Activated naive CD4-positive, alpha-beta T cell treated with anti-CD3 and anti-CD28 coated beads, Interleukin-2, amount 50 U/mL, for 24 hours (primary cell): ENCODE results near the gene TTLL13.

Experiments
- H3K27ac Mint-ChIP-seq: one replicate; pipeline ENCODE4 v1.8.0; 2021; ENCODE audit warnings: mild to moderate bottlenecking, mixed read lengths
- H3K27me3 Mint-ChIP-seq: one replicate; pipeline ENCODE4 v1.8.0; 2021; ENCODE audit warnings: mixed read lengths
- H3K36me3 Mint-ChIP-seq: one replicate; pipeline ENCODE4 v1.8.0; 2021; ENCODE audit warnings: mixed read lengths
- H3K4me1 Mint-ChIP-seq: one replicate; pipeline ENCODE4 v1.8.0; 2021; ENCODE audit warnings: mixed read lengths
- H3K4me3 Mint-ChIP-seq: one replicate; pipeline ENCODE4 v1.8.0; 2021; ENCODE audit warnings: mild to moderate bottlenecking, mixed read lengths
- H3K9me3 Mint-ChIP-seq: one replicate; pipeline ENCODE4 v1.8.0; 2021; ENCODE audit warnings: mixed read lengths

The TTLL13 gene, protein sequence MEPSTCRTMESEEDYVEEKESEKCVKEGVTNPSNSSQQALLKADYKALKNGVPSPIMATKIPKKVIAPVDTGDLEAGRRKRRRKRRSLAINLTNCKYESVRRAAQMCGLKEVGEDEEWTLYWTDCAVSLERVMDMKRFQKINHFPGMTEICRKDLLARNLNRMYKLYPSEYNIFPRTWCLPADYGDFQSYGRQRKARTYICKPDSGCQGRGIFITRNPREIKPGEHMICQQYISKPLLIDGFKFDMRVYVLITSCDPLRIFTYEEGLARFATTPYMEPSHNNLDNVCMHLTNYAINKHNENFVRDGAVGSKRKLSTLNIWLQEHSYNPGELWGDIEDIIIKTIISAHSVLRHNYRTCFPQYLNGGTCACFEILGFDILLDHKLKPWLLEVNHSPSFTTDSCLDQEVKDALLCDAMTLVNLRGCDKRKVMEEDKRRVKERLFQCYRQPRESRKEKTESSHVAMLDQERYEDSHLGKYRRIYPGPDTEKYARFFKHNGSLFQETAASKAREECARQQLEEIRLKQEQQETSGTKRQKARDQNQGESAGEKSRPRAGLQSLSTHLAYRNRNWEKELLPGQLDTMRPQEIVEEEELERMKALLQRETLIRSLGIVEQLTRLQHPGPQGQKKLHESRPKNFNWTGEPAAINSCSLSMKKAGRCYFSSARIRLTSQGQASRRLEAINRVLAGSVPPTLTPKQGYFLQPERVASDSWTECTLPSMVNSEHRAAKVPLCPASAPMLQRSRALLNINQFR

GRCh38 chr15:90249203-90249863 lies at the start of gene TTLL13:
TSS of gene TTLL13 (plus strand) at chr15:90249556. CDS start at chr15:90250631, 1,075 bp downstream.
- Mint-ChIP-seq H3K4me1 (peaks cover 19% of the 10 kb centered on the region), H3K36me3 (no peaks in the 10 kb centered on the region), H3K27me3 (no peaks in the 10 kb centered on the region), H3K9me3 (no peaks in the 10 kb centered on the region), H3K27ac (no peak within 1 kb of the TSS), H3K4me3 (peak within 1 kb of the TSS; percentile 85)

GRCh38 chr15:90200534-90201129 lies 48.7 kb upstream of the TTLL13 start:
- Mint-ChIP-seq H3K36me3 (no peaks in the 10 kb centered on the region), H3K4me3 (peak overlapping the region; percentile 88), H3K4me1 (peaks cover 21% of the 10 kb centered on the region), H3K9me3 (no peaks in the 10 kb centered on the region), H3K27me3 (no peaks in the 10 kb centered on the region), H3K27ac (peak overlapping the region; percentile 84)

- Mint-ChIP-seq H3K4me3 (peak within 1 kb of the TSS; percentile 88), H3K27ac (peak within 1 kb of the TSS; percentile 84), H3K9me3 (no peaks in the 10 kb centered on the region), H3K27me3 (no peaks in the 10 kb centered on the region), H3K4me1 (peaks cover 21% of the 10 kb centered on the region), H3K36me3 (no peaks in the 10 kb centered on the region)
Measured at GRCh38 chr15:90201130-90201943, 48.0 kb upstream of the TTLL13 start, which contains the start of gene SEMA4B. TSS of gene SEMA4B (plus strand) at chr15:90201330. CDS start at chr15:90201579, 249 bp downstream.

DNA sequence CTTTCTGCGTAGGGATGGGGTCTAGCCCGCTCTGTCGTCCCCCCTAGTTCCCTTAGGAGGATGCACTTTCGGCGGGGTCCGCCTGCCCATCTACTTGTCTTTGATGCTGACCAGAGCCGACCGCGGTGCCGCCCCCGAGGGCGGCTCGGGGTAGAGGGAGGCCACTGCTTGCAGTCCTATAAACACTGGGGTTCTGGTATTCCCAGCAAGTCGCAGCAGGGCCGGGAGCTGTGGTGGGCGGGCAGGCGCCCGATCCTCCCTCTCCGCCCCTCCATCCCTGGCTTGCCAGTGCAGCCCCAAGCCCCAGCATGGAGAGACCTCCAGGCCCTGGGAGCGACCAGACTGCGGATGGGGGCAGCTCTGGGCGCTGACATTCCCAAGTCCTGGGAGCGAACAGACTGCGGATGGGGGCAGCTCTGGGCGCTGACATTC lies 47.4 kb upstream of the TTLL13 start:
- no peak overlapping the region for H3K27ac Mint-ChIP-seq
- no peaks in the 10 kb centered on the region for H3K9me3 Mint-ChIP-seq
- no peaks in the 10 kb centered on the region for H3K27me3 Mint-ChIP-seq
- peaks cover 21% of the 10 kb centered on the region for H3K4me1 Mint-ChIP-seq
- H3K36me3 Mint-ChIP-seq: no peaks in the 10 kb centered on the region
- H3K4me3 Mint-ChIP-seq: peak overlapping the region; percentile 76

GRCh38 chr15:90202929-90203328 lies 46.4 kb upstream of the TTLL13 start:
- Mint-ChIP-seq H3K4me1 (peaks cover 21% of the 10 kb centered on the region), H3K9me3 (no peaks in the 10 kb centered on the region)

DNA sequence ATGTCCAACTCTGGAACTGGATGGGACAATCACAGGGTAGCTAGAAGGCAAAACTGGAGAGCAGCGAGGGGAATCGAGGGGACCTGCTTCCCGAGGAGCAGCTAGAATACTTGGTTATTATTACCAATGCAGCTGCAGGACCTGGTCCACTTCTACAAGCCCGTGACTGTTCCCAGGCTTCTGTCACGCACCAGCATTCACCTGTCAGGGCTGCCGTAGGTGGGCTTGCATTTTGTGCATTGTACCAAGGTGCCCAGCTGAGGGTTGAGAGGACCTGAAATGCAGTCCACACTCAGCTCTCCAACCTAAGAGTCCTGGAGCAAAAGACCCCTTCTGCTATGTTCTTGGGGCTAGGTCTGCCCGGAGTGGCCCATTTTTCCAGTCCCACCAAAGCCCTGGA lies 45.9 kb upstream of the TTLL13 start:
- H3K9me3 Mint-ChIP-seq: no peaks in the 10 kb centered on the region
- H3K27me3 Mint-ChIP-seq: no peaks in the 10 kb centered on the region
- H3K27ac Mint-ChIP-seq: no peak overlapping the region
- H3K4me1 Mint-ChIP-seq: peaks cover 21% of the 10 kb centered on the region
- no peak overlapping the region for H3K4me3 Mint-ChIP-seq
- H3K36me3 Mint-ChIP-seq: no peaks in the 10 kb centered on the region

More at GRCh38 chr15:90202929-90203328, 46.4 kb upstream of the TTLL13 start:
- Mint-ChIP-seq H3K27me3 (no peaks in the 10 kb centered on the region), H3K4me3 (peak overlapping the region; percentile 93), H3K27ac (no peak overlapping the region), H3K36me3 (no peaks in the 10 kb centered on the region)

- Mint-ChIP-seq H3K36me3 (no peaks in the 10 kb centered on the region), H3K27ac (no peak overlapping the region), H3K4me3 (no peak overlapping the region), H3K9me3 (no peaks in the 10 kb centered on the region), H3K27me3 (no peaks in the 10 kb centered on the region), H3K4me1 (peaks cover 21% of the 10 kb centered on the region)
Measured at GRCh38 chr15:90203922-90204321, 45.4 kb upstream of the TTLL13 start.

DNA sequence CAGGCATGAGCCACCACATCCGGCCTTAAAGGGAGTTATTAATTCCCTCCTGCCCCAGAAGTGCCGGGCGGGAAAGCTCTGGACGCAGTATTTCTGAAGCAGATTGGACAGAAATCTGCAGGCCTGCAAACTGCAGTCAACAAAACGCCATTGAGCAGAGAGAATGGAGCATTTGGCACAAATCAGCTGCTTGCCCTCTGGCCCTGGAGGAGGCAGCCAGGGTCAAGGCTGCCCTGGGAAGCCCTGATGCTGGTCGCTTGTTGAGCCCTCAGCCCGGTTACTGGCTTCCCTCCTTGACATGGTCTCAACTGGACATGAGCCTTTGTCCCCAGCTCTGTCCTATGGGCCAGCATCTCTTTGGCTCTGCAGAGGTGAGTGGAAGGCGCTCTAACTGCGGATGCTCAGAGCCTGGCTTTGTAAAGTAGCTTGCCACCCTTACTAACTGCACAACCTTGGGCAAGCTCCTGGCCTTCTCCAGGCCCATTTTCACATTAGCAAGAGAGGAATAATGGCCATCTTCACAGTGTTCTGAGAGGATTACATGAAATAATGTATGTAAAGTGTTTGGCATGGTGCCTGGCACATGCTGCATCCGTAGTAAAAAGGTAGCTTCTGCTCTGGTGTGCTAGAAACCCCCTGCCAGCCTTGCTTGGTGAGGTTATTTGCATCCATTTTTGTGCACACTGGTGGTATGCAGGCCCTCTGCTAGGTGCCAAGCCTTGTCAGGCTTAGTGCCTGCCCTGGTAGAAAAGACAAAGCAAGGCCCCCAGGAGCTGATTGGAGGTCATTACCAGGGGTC lies 44.1 kb upstream of the TTLL13 start:
- no peak overlapping the region for H3K4me3 Mint-ChIP-seq
- H3K27ac Mint-ChIP-seq: no peak overlapping the region
- H3K36me3 Mint-ChIP-seq: no peaks in the 10 kb centered on the region
- H3K9me3 Mint-ChIP-seq: no peaks in the 10 kb centered on the region
- H3K4me1 Mint-ChIP-seq: peaks cover 25% of the 10 kb centered on the region
- no peaks in the 10 kb centered on the region for H3K27me3 Mint-ChIP-seq

- no peak overlapping the region for H3K27ac Mint-ChIP-seq
- H3K4me1 Mint-ChIP-seq: peaks cover 26% of the 10 kb centered on the region
- H3K9me3 Mint-ChIP-seq: no peaks in the 10 kb centered on the region
- no peak overlapping the region for H3K4me3 Mint-ChIP-seq
- H3K27me3 Mint-ChIP-seq: no peaks in the 10 kb centered on the region
- H3K36me3 Mint-ChIP-seq: no peaks in the 10 kb centered on the region
Measured at GRCh38 chr15:90205886-90206285, 43.5 kb upstream of the TTLL13 start.

DNA sequence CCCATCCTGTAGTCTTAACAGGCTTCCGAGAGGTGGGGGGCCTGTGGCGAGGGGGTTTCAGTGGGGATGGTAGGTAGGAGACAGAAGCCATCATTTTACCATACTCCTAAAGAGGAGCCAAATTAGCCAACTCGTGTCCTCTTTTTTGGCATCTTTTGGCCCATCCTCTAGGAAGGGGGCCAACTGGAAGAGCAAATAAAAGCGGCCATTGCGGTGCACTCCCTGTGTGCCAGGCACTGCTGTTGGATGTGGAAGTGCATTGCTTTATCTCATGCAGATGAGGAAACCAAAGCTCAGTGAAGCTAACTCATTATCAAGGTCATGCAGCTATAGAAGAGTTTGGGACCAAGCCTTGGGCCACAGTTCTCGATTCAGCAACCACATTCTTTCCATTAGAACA lies 42.1 kb upstream of the TTLL13 start:
- Mint-ChIP-seq H3K4me1 (peaks cover 26% of the 10 kb centered on the region), H3K4me3 (no peak overlapping the region), H3K36me3 (no peaks in the 10 kb centered on the region), H3K27me3 (no peaks in the 10 kb centered on the region), H3K9me3 (no peaks in the 10 kb centered on the region), H3K27ac (no peak overlapping the region)

GRCh38 chr15:90208356-90208755 lies 41.0 kb upstream of the TTLL13 start:
- H3K27ac Mint-ChIP-seq: no peak overlapping the region
- no peaks in the 10 kb centered on the region for H3K36me3 Mint-ChIP-seq
- no peaks in the 10 kb centered on the region for H3K9me3 Mint-ChIP-seq
- no peak overlapping the region for H3K4me3 Mint-ChIP-seq
- peaks cover 16% of the 10 kb centered on the region for H3K4me1 Mint-ChIP-seq
- H3K27me3 Mint-ChIP-seq: no peaks in the 10 kb centered on the region

DNA sequence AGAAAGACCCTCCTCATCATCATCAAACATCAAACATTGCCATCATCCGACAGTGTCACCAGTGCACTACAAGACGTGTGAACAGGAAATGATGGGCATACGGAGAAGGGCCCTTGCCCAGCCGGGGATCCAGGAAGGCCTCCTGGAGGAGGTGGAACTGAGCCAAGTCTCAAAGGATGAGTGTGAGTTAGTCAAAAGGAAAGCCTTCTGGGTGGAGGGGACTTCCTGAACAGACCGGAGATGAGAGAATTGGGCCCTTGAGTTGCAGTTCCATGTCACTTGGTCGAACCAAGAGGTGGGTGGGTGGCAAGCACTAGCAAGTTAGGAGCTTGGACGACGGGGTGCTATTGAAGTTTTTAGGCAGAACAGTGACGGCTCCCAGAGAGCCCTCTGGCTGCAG lies 39.8 kb upstream of the TTLL13 start:
- Mint-ChIP-seq H3K27ac (no peak overlapping the region), H3K27me3 (no peaks in the 10 kb centered on the region), H3K4me3 (no peak overlapping the region), H3K36me3 (no peaks in the 10 kb centered on the region), H3K4me1 (peaks cover 19% of the 10 kb centered on the region), H3K9me3 (no peaks in the 10 kb centered on the region)

DNA sequence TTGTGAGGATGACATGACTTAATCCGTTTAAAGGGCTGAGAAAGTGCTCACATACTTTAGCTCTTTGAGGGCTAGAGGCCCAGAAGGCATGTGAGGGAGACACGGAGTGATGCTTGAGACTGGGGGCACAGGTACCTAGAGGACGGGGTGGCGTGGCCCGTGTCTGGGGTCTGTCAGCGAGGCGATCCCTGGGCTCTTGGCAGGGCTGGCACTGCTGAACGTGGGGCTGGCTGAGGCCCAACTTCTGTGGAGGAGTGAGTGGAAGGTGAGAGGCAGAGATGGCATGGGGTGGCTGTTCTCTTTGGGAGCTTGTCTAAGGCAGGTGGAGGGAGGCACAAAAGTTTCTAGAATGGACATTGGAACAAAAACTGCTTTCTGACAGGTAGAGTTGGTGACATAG lies 38.8 kb upstream of the TTLL13 start:
- Mint-ChIP-seq H3K36me3 (no peaks in the 10 kb centered on the region), H3K27ac (peak overlapping the region; percentile 5), H3K27me3 (no peaks in the 10 kb centered on the region), H3K4me3 (no peak overlapping the region), H3K9me3 (no peaks in the 10 kb centered on the region), H3K4me1 (peaks cover 19% of the 10 kb centered on the region)

DNA sequence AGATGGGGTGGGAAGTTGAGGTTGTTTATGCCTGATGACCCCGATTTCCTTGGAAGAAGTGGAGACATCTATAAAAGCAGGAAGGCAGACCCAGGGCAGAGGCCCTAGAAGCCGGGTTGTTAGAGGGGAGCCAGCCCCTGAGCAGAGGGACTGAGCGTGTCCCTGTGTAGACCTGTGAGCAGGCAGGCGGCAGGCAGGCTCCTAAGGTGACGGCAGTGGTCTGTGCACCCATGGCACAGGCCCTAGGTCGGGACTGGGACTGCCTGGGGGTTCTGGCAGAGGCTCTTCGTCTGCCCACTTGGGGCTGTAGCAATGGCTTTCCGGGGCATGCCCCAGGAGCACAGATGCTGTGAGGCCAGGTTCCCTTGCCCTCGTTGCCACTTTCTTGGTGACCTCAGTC lies 38.3 kb upstream of the TTLL13 start:
- Mint-ChIP-seq H3K36me3 (no peaks in the 10 kb centered on the region), H3K27me3 (no peaks in the 10 kb centered on the region), H3K9me3 (no peaks in the 10 kb centered on the region), H3K27ac (no peak overlapping the region), H3K4me3 (no peak overlapping the region), H3K4me1 (peaks cover 19% of the 10 kb centered on the region)
